HG02759 (cell line): ENCODE results near the gene CRIP3.

Source experiments
- ATAC-seq: cut with Tn5 transposase; IDR thresholded peaks from one replicate; pipeline ENCODE4 v1.9.1; 2021; ENCODE audit warnings: mild to moderate bottlenecking, moderate library complexity; ENCODE audit not compliant: unreplicated experiment

The CRIP3 gene

GRCh38 chr6:43258180-43258579 lies 50.4 kb downstream of the CRIP3 start:
- ATAC-seq: no peak

GRCh38 chr6:43257367-43258145 lies 51.1 kb downstream of the CRIP3 start:
- ATAC-seq: no peak

GRCh38 chr6:43256670-43257366 lies 51.8 kb downstream of the CRIP3 start:
- no peak for ATAC-seq
